SK-N-SH treated with all-trans-retinoic acid at 6 μM for 48 hours (cell line): Measurements from ENCODE around the gene HGD.

Source experiments
- ATAC-seq: fragments of 200-7000 bp; cut with Tn5 transposase; 3 replicates; pipeline ENCODE4 v1.9.1; 2020; ENCODE audit warnings: mild to moderate bottlenecking, moderate library complexity
- ARNTL ChIP-seq: fragments of 450-650 bp; formaldehyde crosslinking; IDR thresholded peaks from 2 replicates; pipeline ENCODE4 v1.5.0; 2020; ENCODE audit warnings: low read depth, mild to moderate bottlenecking, moderate library complexity, borderline replicate concordance
- CREB5 ChIP-seq: fragments of 250-450 bp; sonication (Bioruptor Pico); IDR thresholded peaks from 2 replicates; pipeline ENCODE4 v1.5.1; 2020; ENCODE audit warnings: low read depth, mild to moderate bottlenecking, moderate library complexity
- CSDC2 ChIP-seq: fragments of 250-450 bp; sonication (Bioruptor Pico); IDR thresholded peaks from 2 replicates; pipeline ENCODE4 v1.5.0; 2020; ENCODE audit warnings: mild to moderate bottlenecking, moderate library complexity
- CSRNP3 ChIP-seq: fragments of 250-450 bp; sonication (Bioruptor Pico); IDR thresholded peaks from 2 replicates; pipeline ENCODE4 v1.5.1; 2021; ENCODE audit warnings: mild to moderate bottlenecking, moderate library complexity
- ESRRG ChIP-seq: fragments of 250-450 bp; sonication (Bioruptor Pico); IDR thresholded peaks from 2 replicates; pipeline ENCODE4 v1.6.1; 2021; ENCODE audit warnings: mild to moderate bottlenecking
- GLIS3 ChIP-seq: fragments of 250-450 bp; sonication (Bioruptor Pico); IDR thresholded peaks from 2 replicates; pipeline ENCODE4 v1.5.0; 2020; ENCODE audit warnings: mild to moderate bottlenecking, moderate library complexity
- OSR1 ChIP-seq: fragments of 250-450 bp; sonication (Bioruptor Pico); IDR thresholded peaks from 2 replicates; pipeline ENCODE4 v1.8.0; 2022; ENCODE audit warnings: moderate library complexity, mild to moderate bottlenecking, inconsistent platforms
- SNAI2 ChIP-seq: fragments of 250-450 bp; sonication (Bioruptor Pico); IDR thresholded peaks from 2 replicates; pipeline ENCODE4 v1.5.0; 2020; ENCODE audit warnings: mild to moderate bottlenecking, moderate library complexity
- TCF4 ChIP-seq: fragments of 250-450 bp; sonication (Bioruptor Pico); IDR thresholded peaks from 2 replicates; pipeline ENCODE4 v1.8.0; 2021; ENCODE audit warnings: mild to moderate bottlenecking, moderate library complexity, borderline replicate concordance
- TOX ChIP-seq: fragments of 250-450 bp; sonication (Bioruptor Pico); IDR thresholded peaks from 2 replicates; pipeline ENCODE4 v1.8.0; 2021; ENCODE audit warnings: mild to moderate bottlenecking, moderate library complexity, borderline replicate concordance
- ZC3H10 ChIP-seq: fragments of 250-450 bp; sonication (Bioruptor Pico); IDR thresholded peaks from 2 replicates; pipeline ENCODE4 v1.5.1; 2021; ENCODE audit warnings: mild to moderate bottlenecking, moderate library complexity
- ZFP30 ChIP-seq: fragments of 450-650 bp; formaldehyde crosslinking; IDR thresholded peaks from 2 replicates; pipeline ENCODE4 v1.5.0; 2022; ENCODE audit warnings: mild to moderate bottlenecking, moderate library complexity
- ZNF70 ChIP-seq: fragments of 450-650 bp; formaldehyde crosslinking; IDR thresholded peaks from 2 replicates; pipeline ENCODE4 v1.5.0; 2020; ENCODE audit warnings: mild to moderate bottlenecking, moderate library complexity
- ZNF8 ChIP-seq: fragments of 450-650 bp; formaldehyde crosslinking; IDR thresholded peaks from 2 replicates; pipeline ENCODE4 v1.5.0; 2020; ENCODE audit warnings: mild to moderate bottlenecking, moderate library complexity
- TF ChIP-seq, protein P1 (sequence below): fragments of 250-450 bp; sonication (Bioruptor Pico); IDR thresholded peaks from 2 replicates; pipeline ENCODE4 v1.8.0; 2020; ENCODE audit warnings: mild to moderate bottlenecking, moderate library complexity, borderline replicate concordance
- TF ChIP-seq, protein P2 (sequence below): fragments of 250-450 bp; sonication (Bioruptor Pico); IDR thresholded peaks from 2 replicates; pipeline ENCODE4 v1.5.0; 2020; ENCODE audit warnings: mild to moderate bottlenecking, moderate library complexity

HGD gene

GRCh38 chr3:120706950-120707349, 24.9 kb upstream of the HGD start:
- no peak for ATAC-seq
- TF ChIP-seq GLIS3 (CRISPR knock-in tag) (no peak), ZFP30 (CRISPR knock-in tag) (no peak), CSDC2 (CRISPR knock-in tag) (no peak), CSRNP3 (CRISPR knock-in tag) (no peak), ZC3H10 (no peak)
- TF ChIP-seq, protein P1, sequence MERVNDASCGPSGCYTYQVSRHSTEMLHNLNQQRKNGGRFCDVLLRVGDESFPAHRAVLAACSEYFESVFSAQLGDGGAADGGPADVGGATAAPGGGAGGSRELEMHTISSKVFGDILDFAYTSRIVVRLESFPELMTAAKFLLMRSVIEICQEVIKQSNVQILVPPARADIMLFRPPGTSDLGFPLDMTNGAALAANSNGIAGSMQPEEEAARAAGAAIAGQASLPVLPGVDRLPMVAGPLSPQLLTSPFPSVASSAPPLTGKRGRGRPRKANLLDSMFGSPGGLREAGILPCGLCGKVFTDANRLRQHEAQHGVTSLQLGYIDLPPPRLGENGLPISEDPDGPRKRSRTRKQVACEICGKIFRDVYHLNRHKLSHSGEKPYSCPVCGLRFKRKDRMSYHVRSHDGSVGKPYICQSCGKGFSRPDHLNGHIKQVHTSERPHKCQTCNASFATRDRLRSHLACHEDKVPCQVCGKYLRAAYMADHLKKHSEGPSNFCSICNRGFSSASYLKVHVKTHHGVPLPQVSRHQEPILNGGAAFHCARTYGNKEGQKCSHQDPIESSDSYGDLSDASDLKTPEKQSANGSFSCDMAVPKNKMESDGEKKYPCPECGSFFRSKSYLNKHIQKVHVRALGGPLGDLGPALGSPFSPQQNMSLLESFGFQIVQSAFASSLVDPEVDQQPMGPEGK (CRISPR knock-in tag): no peak

GRCh38 chr3:120705884-120706582, 24.0 kb upstream of the HGD start:
- no peak for ATAC-seq

DNA sequence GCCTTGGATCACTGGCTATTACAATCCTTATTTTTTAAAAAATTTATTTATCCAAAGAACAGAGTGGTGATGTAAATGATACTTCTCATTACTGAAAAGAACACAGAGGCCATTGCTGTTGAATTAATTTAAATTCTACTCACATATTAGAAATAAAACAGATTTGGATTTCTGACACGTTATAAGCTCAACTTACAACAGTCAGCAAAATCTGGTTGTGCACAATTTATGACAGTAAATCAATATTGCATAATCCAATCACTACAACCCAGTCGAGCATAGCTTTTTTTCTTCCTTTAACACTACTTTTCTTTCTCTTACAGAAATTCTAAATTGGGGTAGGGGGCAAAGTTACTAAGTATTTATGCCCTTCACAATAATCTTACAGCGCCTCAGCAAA, 17.3 kb upstream of the HGD start:
- ATAC-seq: no peak

More at GRCh38 chr3:120705884-120706582, 24.0 kb upstream of the HGD start:
- TF ChIP-seq ZC3H10: no peak
- TF ChIP-seq, protein P1 (CRISPR knock-in tag): no peak

More for the DNA sequence above, 17.3 kb upstream of the HGD start:
- TF ChIP-seq ZNF70 (CRISPR knock-in tag) (no peak), OSR1 (CRISPR knock-in tag) (no peak), ZC3H10 (no peak), ARNTL (CRISPR knock-in tag) (no peak), ZNF8 (no peak), CSDC2 (CRISPR knock-in tag) (no peak), CREB5 (CRISPR knock-in tag) (no peak), TOX (CRISPR knock-in tag) (no peak), TCF4 (CRISPR knock-in tag) (no peak), ESRRG (no peak), SNAI2 (no peak), ZFP30 (CRISPR knock-in tag) (no peak)
- TF ChIP-seq, protein P2, sequence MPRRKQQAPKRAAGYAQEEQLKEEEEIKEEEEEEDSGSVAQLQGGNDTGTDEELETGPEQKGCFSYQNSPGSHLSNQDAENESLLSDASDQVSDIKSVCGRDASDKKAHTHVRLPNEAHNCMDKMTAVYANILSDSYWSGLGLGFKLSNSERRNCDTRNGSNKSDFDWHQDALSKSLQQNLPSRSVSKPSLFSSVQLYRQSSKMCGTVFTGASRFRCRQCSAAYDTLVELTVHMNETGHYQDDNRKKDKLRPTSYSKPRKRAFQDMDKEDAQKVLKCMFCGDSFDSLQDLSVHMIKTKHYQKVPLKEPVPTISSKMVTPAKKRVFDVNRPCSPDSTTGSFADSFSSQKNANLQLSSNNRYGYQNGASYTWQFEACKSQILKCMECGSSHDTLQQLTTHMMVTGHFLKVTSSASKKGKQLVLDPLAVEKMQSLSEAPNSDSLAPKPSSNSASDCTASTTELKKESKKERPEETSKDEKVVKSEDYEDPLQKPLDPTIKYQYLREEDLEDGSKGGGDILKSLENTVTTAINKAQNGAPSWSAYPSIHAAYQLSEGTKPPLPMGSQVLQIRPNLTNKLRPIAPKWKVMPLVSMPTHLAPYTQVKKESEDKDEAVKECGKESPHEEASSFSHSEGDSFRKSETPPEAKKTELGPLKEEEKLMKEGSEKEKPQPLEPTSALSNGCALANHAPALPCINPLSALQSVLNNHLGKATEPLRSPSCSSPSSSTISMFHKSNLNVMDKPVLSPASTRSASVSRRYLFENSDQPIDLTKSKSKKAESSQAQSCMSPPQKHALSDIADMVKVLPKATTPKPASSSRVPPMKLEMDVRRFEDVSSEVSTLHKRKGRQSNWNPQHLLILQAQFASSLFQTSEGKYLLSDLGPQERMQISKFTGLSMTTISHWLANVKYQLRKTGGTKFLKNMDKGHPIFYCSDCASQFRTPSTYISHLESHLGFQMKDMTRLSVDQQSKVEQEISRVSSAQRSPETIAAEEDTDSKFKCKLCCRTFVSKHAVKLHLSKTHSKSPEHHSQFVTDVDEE (CRISPR knock-in tag): no peak
- TF ChIP-seq, protein P1 (CRISPR knock-in tag): no peak
